ENCODE measurements around the gene CA9.
"Not testable (repeated sequence)": the region's sequence is repeated elsewhere in the genome, so short reads cannot be mapped to it uniquely, and the experiment has no call there.

Gene CA9

GRCh38 chr9:35640431-35640830 is 33.3 kb upstream of the CA9 start:
- not testable (repeated sequence) for H3K9me3 ChIP-seq (ENCODE audit: control insufficient read depth in 1 of 2, low read length in 2 of 2); H3K36me3 ChIP-seq (ENCODE audit: control insufficient read depth in 1 of 2, insufficient read depth in 2 of 2, low read length in 2 of 2); H3K27me3 ChIP-seq (ENCODE audit: low read depth, low read length); H3K27ac ChIP-seq (ENCODE audit: low read length); H3K4me3 ChIP-seq (ENCODE audit: low read depth in 1 of 2, low read length in 2 of 2); H3K4me1 ChIP-seq (ENCODE audit: control insufficient read depth in 1 of 2, insufficient read depth in 2 of 2, low read length in 2 of 2)

DNA sequence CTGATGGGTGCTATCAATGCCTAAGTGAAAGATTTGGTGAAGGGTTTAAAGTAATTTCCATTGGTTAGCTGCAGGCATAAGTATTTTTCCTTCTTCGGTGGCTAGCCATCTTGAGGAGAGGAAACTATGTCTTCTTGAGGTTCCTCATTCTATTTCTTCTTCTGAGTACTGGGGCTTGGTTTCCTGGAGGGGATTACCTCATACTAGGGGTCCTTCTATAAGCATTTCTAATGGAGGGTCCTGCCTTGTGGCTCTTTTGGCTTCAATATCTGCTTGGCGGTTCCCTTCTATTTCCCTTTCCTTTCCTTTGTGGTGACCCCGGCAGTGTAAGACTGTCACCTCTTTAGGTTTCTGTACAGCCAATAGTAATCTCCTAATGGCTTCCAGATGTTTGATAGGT is 32.2 kb upstream of the CA9 start:
- not testable (repeated sequence) for H3K27me3 ChIP-seq (ENCODE audit: low read depth, low read length); H3K36me3 ChIP-seq (ENCODE audit: control insufficient read depth in 1 of 2, insufficient read depth in 2 of 2, low read length in 2 of 2); H3K4me3 ChIP-seq (ENCODE audit: low read depth in 1 of 2, low read length in 2 of 2); H3K4me1 ChIP-seq (ENCODE audit: control insufficient read depth in 1 of 2, insufficient read depth in 2 of 2, low read length in 2 of 2); H3K9me3 ChIP-seq (ENCODE audit: control insufficient read depth in 1 of 2, low read length in 2 of 2); H3K27ac ChIP-seq (ENCODE audit: low read length)

GRCh38 chr9:35643046-35643445 is 30.7 kb upstream of the CA9 start:
- no peak overlapping the region for H3K4me3 ChIP-seq (ENCODE audit: low read depth in 1 of 2, low read length in 2 of 2)
- H3K36me3 ChIP-seq (ENCODE audit: control insufficient read depth in 1 of 2, insufficient read depth in 2 of 2, low read length in 2 of 2), result no peaks in the 10 kb centered on the region
- no peaks in the 10 kb centered on the region for H3K27me3 ChIP-seq (ENCODE audit: low read depth, low read length)
- no peaks in the 10 kb centered on the region for H3K9me3 ChIP-seq (ENCODE audit: control insufficient read depth in 1 of 2, low read length in 2 of 2)
- H3K4me1 ChIP-seq (ENCODE audit: control insufficient read depth in 1 of 2, insufficient read depth in 2 of 2, low read length in 2 of 2), result peaks cover 5 to 10% of the 10 kb centered on the region in 2 donors
- H3K27ac ChIP-seq (ENCODE audit: low read length), result no peak overlapping the region

GRCh38 chr9:35645736-35646135 is 28.0 kb upstream of the CA9 start:
- Histone ChIP-seq H3K4me3 (ENCODE audit: low read depth in 1 of 2, low read length in 2 of 2) (peak overlapping the region; percentile 74 to 87), H3K27ac (ENCODE audit: low read length) (peak overlapping the region; percentile 96)
- not testable (repeated sequence) for H3K4me1 ChIP-seq (ENCODE audit: control insufficient read depth in 1 of 2, insufficient read depth in 2 of 2, low read length in 2 of 2); H3K36me3 ChIP-seq (ENCODE audit: control insufficient read depth in 1 of 2, insufficient read depth in 2 of 2, low read length in 2 of 2); H3K9me3 ChIP-seq (ENCODE audit: control insufficient read depth in 1 of 2, low read length in 2 of 2); H3K27me3 ChIP-seq (ENCODE audit: low read depth, low read length)

- Histone ChIP-seq H3K4me1 (ENCODE audit: control insufficient read depth in 1 of 2, insufficient read depth in 2 of 2, low read length in 2 of 2) (peaks cover 5 to 10% of the 10 kb centered on the region in 2 donors), H3K4me3 (ENCODE audit: low read depth in 1 of 2, low read length in 2 of 2) (peak overlapping the region; percentile 74 to 87), H3K27ac (ENCODE audit: low read length) (peak overlapping the region; percentile 96), H3K9me3 (ENCODE audit: control insufficient read depth in 1 of 2, low read length in 2 of 2) (no peaks in the 10 kb centered on the region), H3K27me3 (ENCODE audit: low read depth, low read length) (no peaks in the 10 kb centered on the region), H3K36me3 (ENCODE audit: control insufficient read depth in 1 of 2, insufficient read depth in 2 of 2, low read length in 2 of 2) (no peaks in the 10 kb centered on the region)
Measured at GRCh38 chr9:35646153-35646532, 27.6 kb upstream of the CA9 start.

DNA sequence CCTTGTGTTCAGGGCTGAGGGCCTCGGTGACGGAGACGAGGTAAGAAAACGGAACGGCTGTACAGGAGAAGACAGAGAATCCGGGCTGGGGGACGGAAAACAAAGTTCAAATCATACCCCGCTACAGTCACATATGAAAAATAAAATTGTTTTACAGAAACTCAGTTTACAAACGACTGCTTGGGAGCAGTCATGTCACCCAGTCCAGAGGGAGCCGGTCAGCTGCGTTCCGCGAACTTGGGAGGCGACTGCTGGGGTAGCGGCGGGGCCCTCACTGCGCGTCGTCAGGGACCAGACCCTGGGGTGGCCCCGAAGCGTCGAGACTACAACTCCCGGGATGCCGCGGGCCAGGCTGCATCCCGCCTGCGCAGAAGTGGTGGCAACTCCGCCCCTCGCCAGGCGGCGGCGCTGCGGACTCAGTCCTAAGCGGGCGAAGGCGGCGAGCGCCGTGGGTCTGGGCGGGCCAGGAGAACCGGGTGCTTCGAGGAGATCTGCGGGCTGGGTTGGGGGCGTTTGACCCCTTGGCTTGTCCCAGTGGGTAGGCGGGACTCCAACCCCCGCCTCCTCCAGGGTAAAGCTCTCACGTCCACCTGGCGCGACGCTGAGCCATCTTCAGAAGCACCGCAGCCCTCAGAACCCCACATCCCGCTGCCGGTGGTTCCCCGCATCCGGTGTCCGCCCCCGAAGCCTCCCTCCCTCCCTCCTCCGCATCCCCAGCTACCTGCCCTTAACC is 27.0 kb upstream of the CA9 start:
- peak overlapping the region; percentile 96 for H3K27ac ChIP-seq (ENCODE audit: low read length)
- H3K27me3 ChIP-seq (ENCODE audit: low read depth, low read length), result no peaks in the 10 kb centered on the region
- H3K9me3 ChIP-seq (ENCODE audit: control insufficient read depth in 1 of 2, low read length in 2 of 2), result no peaks in the 10 kb centered on the region
- peaks cover 5 to 10% of the 10 kb centered on the region in 2 donors for H3K4me1 ChIP-seq (ENCODE audit: control insufficient read depth in 1 of 2, insufficient read depth in 2 of 2, low read length in 2 of 2)
- no peaks in the 10 kb centered on the region for H3K36me3 ChIP-seq (ENCODE audit: control insufficient read depth in 1 of 2, insufficient read depth in 2 of 2, low read length in 2 of 2)
- H3K4me3 ChIP-seq (ENCODE audit: low read depth in 1 of 2, low read length in 2 of 2), result peak overlapping the region; percentile 74 to 87

- Histone ChIP-seq H3K4me1 (ENCODE audit: control insufficient read depth in 1 of 2, insufficient read depth in 2 of 2, low read length in 2 of 2) (peaks cover 5 to 10% of the 10 kb centered on the region in 2 donors), H3K27me3 (ENCODE audit: low read depth, low read length) (no peaks in the 10 kb centered on the region), H3K4me3 (ENCODE audit: low read depth in 1 of 2, low read length in 2 of 2) (no peak overlapping the region), H3K36me3 (ENCODE audit: control insufficient read depth in 1 of 2, insufficient read depth in 2 of 2, low read length in 2 of 2) (no peaks in the 10 kb centered on the region), H3K27ac (ENCODE audit: low read length) (peak overlapping the region; percentile 31), H3K9me3 (ENCODE audit: control insufficient read depth in 1 of 2, low read length in 2 of 2) (no peaks in the 10 kb centered on the region)
Measured at GRCh38 chr9:35649431-35650340, 24.0 kb upstream of the CA9 start.

GRCh38 chr9:35650341-35651158 is 23.2 kb upstream of the CA9 start, which contains the start of gene SIT1:
TSS of gene SIT1 (minus strand) at chr9:35650931. CDS start at chr9:35650853, 78 bp downstream.
- Histone ChIP-seq H3K27ac (ENCODE audit: low read length) (peak within 1 kb of the TSS; percentile 31), H3K4me3 (ENCODE audit: low read depth in 1 of 2, low read length in 2 of 2) (no peak within 1 kb of the TSS), H3K9me3 (ENCODE audit: control insufficient read depth in 1 of 2, low read length in 2 of 2) (no peaks in the 10 kb centered on the region), H3K4me1 (ENCODE audit: control insufficient read depth in 1 of 2, insufficient read depth in 2 of 2, low read length in 2 of 2) (peaks cover 5 to 10% of the 10 kb centered on the region in 2 donors), H3K27me3 (ENCODE audit: low read depth, low read length) (no peaks in the 10 kb centered on the region), H3K36me3 (ENCODE audit: control insufficient read depth in 1 of 2, insufficient read depth in 2 of 2, low read length in 2 of 2) (no peaks in the 10 kb centered on the region)

DNA sequence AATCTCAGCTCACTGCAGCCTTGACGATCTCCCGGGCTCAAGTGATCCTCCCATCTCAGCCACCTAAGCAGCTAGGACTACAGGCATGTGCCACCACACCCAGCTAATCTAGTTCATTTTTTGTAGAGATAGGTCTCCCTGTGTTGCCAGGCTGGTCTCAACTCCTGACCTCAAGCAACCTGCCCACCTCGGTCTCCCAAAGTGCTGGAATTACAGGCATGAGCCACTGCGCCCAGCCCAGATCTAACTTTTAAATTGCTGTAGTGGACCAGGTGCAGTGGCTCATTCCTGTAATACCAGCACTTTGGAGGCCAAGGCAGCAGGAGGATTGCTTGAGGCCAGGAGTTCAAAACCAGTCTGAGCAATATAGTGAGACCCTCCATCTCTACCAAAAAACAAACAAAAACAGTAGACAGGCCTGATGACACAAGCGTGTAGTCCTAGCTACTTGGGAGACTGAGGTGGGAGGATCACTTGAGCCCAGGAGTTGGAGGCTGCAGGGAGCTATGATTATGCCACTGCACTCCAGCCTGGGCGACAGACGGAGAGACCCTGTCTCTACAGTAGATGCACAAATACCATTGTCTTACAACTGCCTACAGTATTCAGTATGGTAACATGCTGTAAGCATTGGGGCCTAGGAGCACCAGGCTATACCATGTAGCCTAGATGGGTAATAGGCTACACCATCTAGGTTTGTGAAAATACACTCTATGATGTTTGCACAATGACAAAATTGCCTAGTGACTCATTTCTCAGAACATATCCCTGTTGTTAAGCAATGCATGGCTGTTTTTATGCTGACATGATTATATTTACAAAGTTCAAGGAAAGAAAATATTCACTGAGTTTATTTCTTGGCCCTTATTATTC is 21.5 kb upstream of the CA9 start:
- Histone ChIP-seq H3K27me3 (ENCODE audit: low read depth, low read length) (no peaks in the 10 kb centered on the region), H3K4me3 (ENCODE audit: low read depth in 1 of 2, low read length in 2 of 2) (no peak overlapping the region), H3K27ac (ENCODE audit: low read length) (no peak overlapping the region), H3K9me3 (ENCODE audit: control insufficient read depth in 1 of 2, low read length in 2 of 2) (no peaks in the 10 kb centered on the region), H3K4me1 (ENCODE audit: control insufficient read depth in 1 of 2, insufficient read depth in 2 of 2, low read length in 2 of 2) (peaks cover 3 to 4% of the 10 kb centered on the region in 2 donors), H3K36me3 (ENCODE audit: control insufficient read depth in 1 of 2, insufficient read depth in 2 of 2, low read length in 2 of 2) (no peaks in the 10 kb centered on the region)

GRCh38 chr9:35652829-35653209 is 20.9 kb upstream of the CA9 start:
- H3K36me3 ChIP-seq (ENCODE audit: control insufficient read depth in 1 of 2, insufficient read depth in 2 of 2, low read length in 2 of 2), result peaks cover 0 to under 1% of the 10 kb centered on the region in 2 donors
- H3K9me3 ChIP-seq (ENCODE audit: control insufficient read depth in 1 of 2, low read length in 2 of 2), result no peaks in the 10 kb centered on the region
- H3K4me3 ChIP-seq (ENCODE audit: low read depth in 1 of 2, low read length in 2 of 2), result no peak overlapping the region
- H3K27ac ChIP-seq (ENCODE audit: low read length), result no peak overlapping the region
- H3K4me1 ChIP-seq (ENCODE audit: control insufficient read depth in 1 of 2, insufficient read depth in 2 of 2, low read length in 2 of 2), result no peaks in the 10 kb centered on the region
- no peaks in the 10 kb centered on the region for H3K27me3 ChIP-seq (ENCODE audit: low read depth, low read length)

Data from muscle layer of duodenum (tissue), 2 donors.